ENCODE data around the gene EHBP1L1. TPM values are rescaled to one million over a fixed set of nuclear protein-coding genes. Genes with fewer than 3 reads are reported as not detected.
A peak's percentile ranks its signal among the peaks of the same experiment; 100 is the strongest.

EHBP1L1 gene
- total and polyA plus RNA-seq, 2 donors (not counting 1 experiment from before 2014, with no cell fraction given) = 12.8 to 53.5 TPM

- Histone ChIP-seq H3K36me3 (ENCODE audit: control insufficient read depth, insufficient read depth, low read length) (peaks cover 27% of the 10 kb centered on the region), H2AFZ (ENCODE audit: low read length) (no peak overlapping the region), H3K4me3 (replicated peaks in 1 of 4; ENCODE audit: control extremely low read depth in 1 of 4, insufficient read depth in 1 of 4, low read depth in 3 of 4, low read length in 4 of 4) (peak overlapping the region in 3 of 4 experiments; percentile 19 to 32 (median 31)), H3K27me3 (ENCODE audit: control insufficient read depth, insufficient read depth, low read length) (no peaks in the 10 kb centered on the region), H4K20me1 (ENCODE audit: control insufficient read depth, extremely low read depth, insufficient read depth, low read length) (no peaks in the 10 kb centered on the region), H3K4me2 (ENCODE audit: extremely low read depth, insufficient read depth, low read length) (peak overlapping the region; percentile 54), H3K27ac (ENCODE audit: insufficient read depth, low read length) (peak overlapping the region; percentile 69), H3K4me1 (ENCODE audit: control insufficient read depth, extremely low read depth, insufficient read depth, low read length) (peaks cover 22% of the 10 kb centered on the region), H3K79me2 (ENCODE audit: control insufficient read depth, insufficient read depth, low read length) (peaks cover 18% of the 10 kb centered on the region), H3K9me3 (ENCODE audit: control insufficient read depth, insufficient read depth, low read depth, low read length) (no peaks in the 10 kb centered on the region), H3K9ac (ENCODE audit: insufficient read depth, low read length) (no peak overlapping the region)
- TF ChIP-seq CTCF (conservative IDR thresholded peaks at IDR 0.05 in 1 of 2, IDR thresholded peaks at IDR 0.05 in 1 of 2; ENCODE audit: low read depth in 1 of 2, low read length in 2 of 2) = no peak
- no peak for TF ChIP-seq EZH2 (IDR thresholded peaks at IDR 0.05; ENCODE audit: low read length, missing control alignments)
- DNase-seq (ENCODE audit: low read depth in 2 of 2) = peak; percentile 93 to 97
Measured at GRCh38 chr11:65606876-65607613, 31.2 kb downstream of the EHBP1L1 start.

GRCh38 chr11:65607614-65608426 is 32.0 kb downstream of the EHBP1L1 start:
- peaks cover 30% of the 10 kb centered on the region for H3K4me1 ChIP-seq (ENCODE audit: control insufficient read depth, extremely low read depth, insufficient read depth, low read length)
- no peaks in the 10 kb centered on the region for H3K27me3 ChIP-seq (ENCODE audit: control insufficient read depth, insufficient read depth, low read length)
- H4K20me1 ChIP-seq (ENCODE audit: control insufficient read depth, extremely low read depth, insufficient read depth, low read length) = no peaks in the 10 kb centered on the region
- peaks cover 27% of the 10 kb centered on the region for H3K36me3 ChIP-seq (ENCODE audit: control insufficient read depth, insufficient read depth, low read length)
- no peak overlapping the region for H3K9ac ChIP-seq (ENCODE audit: insufficient read depth, low read length)
- H3K4me2 ChIP-seq (ENCODE audit: extremely low read depth, insufficient read depth, low read length) = peak overlapping the region; percentile 54
- no peaks in the 10 kb centered on the region for H3K9me3 ChIP-seq (ENCODE audit: control insufficient read depth, insufficient read depth, low read depth, low read length)
- peak overlapping the region; percentile 23 for H3K27ac ChIP-seq (ENCODE audit: insufficient read depth, low read length)
- H3K79me2 ChIP-seq (ENCODE audit: control insufficient read depth, insufficient read depth, low read length) = peaks cover 25% of the 10 kb centered on the region
- no peak overlapping the region for H2AFZ ChIP-seq (ENCODE audit: low read length)
- H3K4me3 ChIP-seq (replicated peaks in 1 of 4; ENCODE audit: control extremely low read depth in 1 of 4, insufficient read depth in 1 of 4, low read depth in 3 of 4, low read length in 4 of 4) = peak overlapping the region in 2 of 4 experiments; percentile 19 to 32
- TF ChIP-seq EZH2 (IDR thresholded peaks at IDR 0.05; ENCODE audit: low read length, missing control alignments) = no peak
- no peak for TF ChIP-seq CTCF (conservative IDR thresholded peaks at IDR 0.05 in 1 of 2, IDR thresholded peaks at IDR 0.05 in 1 of 2; ENCODE audit: low read depth in 1 of 2, low read length in 2 of 2)
- no peak for DNase-seq (ENCODE audit: low read depth in 2 of 2)

GRCh38 chr11:65609229-65609628 is 33.4 kb downstream of the EHBP1L1 start:
- H3K79me2 ChIP-seq (ENCODE audit: control insufficient read depth, insufficient read depth, low read length) = peaks cover 36% of the 10 kb centered on the region
- H3K9ac ChIP-seq (ENCODE audit: insufficient read depth, low read length) = no peak overlapping the region
- no peak overlapping the region for H3K4me3 ChIP-seq (replicated peaks in 1 of 4; ENCODE audit: control extremely low read depth in 1 of 4, insufficient read depth in 1 of 4, low read depth in 3 of 4, low read length in 4 of 4)
- TF ChIP-seq CTCF (conservative IDR thresholded peaks at IDR 0.05 in 1 of 2, IDR thresholded peaks at IDR 0.05 in 1 of 2; ENCODE audit: low read depth in 1 of 2, low read length in 2 of 2) = no peak
- TF ChIP-seq EZH2 (IDR thresholded peaks at IDR 0.05; ENCODE audit: low read length, missing control alignments) = no peak
- H2AFZ ChIP-seq (ENCODE audit: low read length) = no peak overlapping the region
- no peaks in the 10 kb centered on the region for H4K20me1 ChIP-seq (ENCODE audit: control insufficient read depth, extremely low read depth, insufficient read depth, low read length)
- DNase-seq (ENCODE audit: low read depth in 2 of 2) = peak; percentile 17 to 62
- peaks cover 23% of the 10 kb centered on the region for H3K36me3 ChIP-seq (ENCODE audit: control insufficient read depth, insufficient read depth, low read length)
- H3K4me2 ChIP-seq (ENCODE audit: extremely low read depth, insufficient read depth, low read length) = peak overlapping the region; percentile 35
- H3K27ac ChIP-seq (ENCODE audit: insufficient read depth, low read length) = no peak overlapping the region
- no peaks in the 10 kb centered on the region for H3K27me3 ChIP-seq (ENCODE audit: control insufficient read depth, insufficient read depth, low read length)
- no peaks in the 10 kb centered on the region for H3K9me3 ChIP-seq (ENCODE audit: control insufficient read depth, insufficient read depth, low read depth, low read length)
- H3K4me1 ChIP-seq (ENCODE audit: control insufficient read depth, extremely low read depth, insufficient read depth, low read length) = peaks cover 34% of the 10 kb centered on the region

Measured in fibroblast of lung (primary cell).